Measurements from ENCODE around the gene ALDOB. TPM values are rescaled to one million over a fixed set of nuclear protein-coding genes. Genes with fewer than 3 reads are reported as not detected.

The ALDOB gene
- total and polyA plus RNA-seq, 2 of the 8 experiments (the other 6 are each of a cell fraction or from before 2014, with no cell fraction given), result not detected

- Histone ChIP-seq H3K4me2 (ENCODE audit: insufficient read depth in 1 of 2, low read depth in 2 of 2, low read length in 2 of 2) (no peak overlapping the region), H3K79me2 (ENCODE audit: control insufficient read depth in 1 of 2, insufficient read depth in 2 of 2, low read length in 2 of 2) (no peaks in the 10 kb centered on the region), H2BK15ac (ENCODE audit: low read length) (no peak overlapping the region), H3K14ac (ENCODE audit: insufficient read length) (no peak overlapping the region), H3K4me1 (replicated peaks in 1 of 4; ENCODE audit: control insufficient read depth in 3 of 4, insufficient read depth in 4 of 4, low read length in 3 of 4) (no peaks in the 10 kb centered on the region), H2BK5ac (ENCODE audit: low read depth, low read length) (no peak overlapping the region), H2AK5ac (ENCODE audit: low read depth, low read length) (no peak overlapping the region), H3K4ac (replicated peaks; ENCODE audit: insufficient read length, low read depth, low read length) (no peak overlapping the region), H2BK20ac (ENCODE audit: low read length) (no peak overlapping the region), H4K91ac (replicated peaks; ENCODE audit: insufficient read length, low read length) (no peak overlapping the region), H3K4me3 (ENCODE audit: extremely low read depth in 1 of 4, insufficient read depth in 2 of 4, low read depth in 3 of 4, low read length in 4 of 4) (no peak overlapping the region), H3K79me1 (ENCODE audit: low read depth, low read length) (no peaks in the 10 kb centered on the region), H2AFZ (ENCODE audit: low read length) (no peak overlapping the region), H3K9ac (replicated peaks in 1 of 4; ENCODE audit: extremely low read depth in 1 of 4, low read depth in 3 of 4, low read length in 3 of 4) (no peak overlapping the region), H2BK12ac (ENCODE audit: low read depth, low read length) (no peak overlapping the region), H3K56ac (replicated peaks; ENCODE audit: insufficient read length, low read depth, low read length) (no peak overlapping the region), H3K36me3 (ENCODE audit: control insufficient read depth in 2 of 4, insufficient read depth in 4 of 4, low read length in 3 of 4) (no peaks in the 10 kb centered on the region), H3K27ac (ENCODE audit: low read depth, low read length) (no peak overlapping the region), H3K23me2 (ENCODE audit: low read depth, low read length) (no peaks in the 10 kb centered on the region), H3K27me3 (replicated peaks in 1 of 4; ENCODE audit: control insufficient read depth in 3 of 4, extremely low read depth in 1 of 4, insufficient read depth in 3 of 4, low read length in 3 of 4) (no peaks in the 10 kb centered on the region), H4K20me1 (replicated peaks in 1 of 2; ENCODE audit: control insufficient read depth in 1 of 2, insufficient read depth in 2 of 2, low read length in 2 of 2) (no peaks in the 10 kb centered on the region), H2BK120ac (replicated peaks; ENCODE audit: low read depth, low read length) (no peak overlapping the region), H3K23ac (ENCODE audit: insufficient read length) (no peak overlapping the region), H3K18ac (ENCODE audit: extremely low read depth, low read length) (no peak overlapping the region), H4K8ac (ENCODE audit: extremely low read depth, insufficient read depth, low read length) (no peak overlapping the region), H4K5ac (ENCODE audit: insufficient read length, low read depth, low read length) (no peak overlapping the region), H3K9me3 (ENCODE audit: insufficient read depth in 2 of 2, low read depth in 1 of 2, low read length in 1 of 2) (no peaks in the 10 kb centered on the region)
- ChIA-PET CTCF (ENCODE audit: partially characterized antibody) (interaction anchor here (1.0 to 1.7 kb wide), 3 partner anchors 19 to 41 kb away, joined by 3 to 4 read pairs (median 3); no protein-coding TSS in a partner anchor), POLR2A (ENCODE audit: partially characterized antibody) (no interaction called here)
- WGBS, 2 experiments (ENCODE audit: extremely low coverage in 1 of 2, insufficient coverage in 1 of 2, insufficient read length in 1 of 2, insufficient replicate concordance in 2 of 2, low coverage in 1 of 2, low lambda C conversion rate in 2 of 2, missing lambda C conversion rate in 1 of 2), result 92% methylated on average over 7 of the region's 7 CpGs; no CpG with 5 or more reads in 1 of the 2 experiments
- FAIRE-seq, result no peak
- TF ChIP-seq YY1 (IDR thresholded peaks at IDR 0.05; ENCODE audit: low read depth, low read length) (no peak), SUZ12 (IDR thresholded peaks at IDR 0.05; ENCODE audit: low read length) (no peak), NRF1 (IDR thresholded peaks at IDR 0.05; ENCODE audit: low read depth, low read length) (no peak), SAP30 (IDR thresholded peaks at IDR 0.05; ENCODE audit: insufficient read depth, insufficient replicate concordance, low read length) (no peak), GTF2F1 (IDR thresholded peaks at IDR 0.05; ENCODE audit: borderline replicate concordance, low read depth, low read length) (no peak), KDM4A (IDR thresholded peaks at IDR 0.05; ENCODE audit: low read depth, low read length, severe bottlenecking) (no peak), POLR2AphosphoS5 (IDR thresholded peaks at IDR 0.05; ENCODE audit: low read depth, low read length) (no peak), CREB1 (IDR thresholded peaks at IDR 0.05) (no peak), SP1 (IDR thresholded peaks at IDR 0.05; ENCODE audit: low read depth, low read length) (no peak), MAX (IDR thresholded peaks at IDR 0.05) (no peak), RAD21 (IDR thresholded peaks at IDR 0.05 in 1 of 2, conservative IDR thresholded peaks at IDR 0.05 in 1 of 2; ENCODE audit: low read depth in 2 of 2, low read length in 2 of 2) (no peak)
- DNase-seq (ENCODE audit: low read depth in 1 of 2, low spot score in 2 of 2), result no peak
Measured at GRCh38 chr9:101429736-101430135, 5.8 kb downstream of the ALDOB start.
